ENCODE measurements around the gene JAML.

Gene JAML

GRCh38 chr11:118166641-118167040, 58.2 kb downstream of the JAML start:
- TF ChIP-seq ZNF274 (IDR thresholded peaks at IDR 0.05; ENCODE audit: low read depth, low read length): no peak
- no peak overlapping the region for H3K4me3 ChIP-seq (ENCODE audit: low read length)

- TF ChIP-seq ZNF274 (IDR thresholded peaks at IDR 0.05; ENCODE audit: low read depth, low read length): no peak
Observed at GRCh38 chr11:118164885-118165284, 59.9 kb downstream of the JAML start.

GRCh38 chr11:118163494-118163893, 61.3 kb downstream of the JAML start:
- no peak for TF ChIP-seq ZNF274 (IDR thresholded peaks at IDR 0.05; ENCODE audit: low read depth, low read length)
- no peak overlapping the region for H3K4me3 ChIP-seq (ENCODE audit: low read length)

More at GRCh38 chr11:118164885-118165284, 59.9 kb downstream of the JAML start:
- no peak overlapping the region for H3K4me3 ChIP-seq (ENCODE audit: low read length)

GRCh38 chr11:118162846-118163245, 62.0 kb downstream of the JAML start:
- no peak for TF ChIP-seq ZNF274 (IDR thresholded peaks at IDR 0.05; ENCODE audit: low read depth, low read length)
- no peak overlapping the region for H3K4me3 ChIP-seq (ENCODE audit: low read length)

GRCh38 chr11:118161786-118162185, 63.0 kb downstream of the JAML start:
- no peak for TF ChIP-seq ZNF274 (IDR thresholded peaks at IDR 0.05; ENCODE audit: low read depth, low read length)
- H3K4me3 ChIP-seq (ENCODE audit: low read length): no peak overlapping the region

GRCh38 chr11:118157186-118157895, 67.5 kb downstream of the JAML start:
- no peak for TF ChIP-seq ZNF274 (IDR thresholded peaks at IDR 0.05; ENCODE audit: low read depth, low read length)
- H3K4me3 ChIP-seq (ENCODE audit: low read length): no peak overlapping the region

- no peak overlapping the region for H3K4me3 ChIP-seq (ENCODE audit: low read length)
- TF ChIP-seq ZNF274 (IDR thresholded peaks at IDR 0.05; ENCODE audit: low read depth, low read length): no peak
Observed at GRCh38 chr11:118156531-118157185, 68.2 kb downstream of the JAML start.

GRCh38 chr11:118155776-118156530, 68.9 kb downstream of the JAML start:
- no peak overlapping the region for H3K4me3 ChIP-seq (ENCODE audit: low read length)
- TF ChIP-seq ZNF274 (IDR thresholded peaks at IDR 0.05; ENCODE audit: low read depth, low read length): no peak

GRCh38 chr11:118154641-118155040, 70.2 kb downstream of the JAML start:
- no peak for TF ChIP-seq ZNF274 (IDR thresholded peaks at IDR 0.05; ENCODE audit: low read depth, low read length)
- H3K4me3 ChIP-seq (ENCODE audit: low read length): no peak overlapping the region

GRCh38 chr11:118153976-118154375, 70.8 kb downstream of the JAML start:
- TF ChIP-seq ZNF274 (IDR thresholded peaks at IDR 0.05; ENCODE audit: low read depth, low read length): no peak

GRCh38 chr11:118153516-118153915, 71.3 kb downstream of the JAML start:
- no peak for TF ChIP-seq ZNF274 (IDR thresholded peaks at IDR 0.05; ENCODE audit: low read depth, low read length)
- H3K4me3 ChIP-seq (ENCODE audit: low read length): no peak overlapping the region

More at GRCh38 chr11:118153976-118154375, 70.8 kb downstream of the JAML start:
- H3K4me3 ChIP-seq (ENCODE audit: low read length): no peak overlapping the region

- peak within 1 kb of the TSS; percentile 2; the same call in 1 of the 2 replicates for H3K4me3 ChIP-seq (ENCODE audit: low read length)
- no peak for TF ChIP-seq ZNF274 (IDR thresholded peaks at IDR 0.05; ENCODE audit: low read depth, low read length)
Observed at GRCh38 chr11:118152552-118153471, 72.0 kb downstream of the JAML start, which contains the start of gene SCN4B. Gene SCN4B, minus strand, starts transcription at chr11:118152823. Its CDS starts 150 bp downstream, at chr11:118152673.

- no peak for TF ChIP-seq ZNF274 (IDR thresholded peaks at IDR 0.05; ENCODE audit: low read depth, low read length)
- H3K4me3 ChIP-seq (ENCODE audit: low read length): no peak overlapping the region
Observed at GRCh38 chr11:118152020-118152551, 72.7 kb downstream of the JAML start.
